GM21423 (cell line): ENCODE measurements around the gene SLC12A7.

Experiments
- ATAC-seq: cut with Tn5 transposase; IDR thresholded peaks from one replicate; pipeline ENCODE4 v1.9.1; 2021; ENCODE audit warnings: mild to moderate bottlenecking, moderate library complexity; ENCODE audit not compliant: unreplicated experiment

SLC12A7 gene

GRCh38 chr5:1141834-1142233 is 30.0 kb upstream of the SLC12A7 start:
- no peak for ATAC-seq

- ATAC-seq: no peak
Observed at GRCh38 chr5:1140818-1141189, 28.9 kb upstream of the SLC12A7 start.

- peak; percentile 78 for ATAC-seq
Observed at GRCh38 chr5:1140171-1140817, 28.4 kb upstream of the SLC12A7 start.

GRCh38 chr5:1139331-1140170 is 27.7 kb upstream of the SLC12A7 start:
- ATAC-seq: no peak

GRCh38 chr5:1138445-1139245 is 26.8 kb upstream of the SLC12A7 start:
- ATAC-seq: no peak

- no peak for ATAC-seq
Observed at GRCh38 chr5:1137567-1138444, 25.9 kb upstream of the SLC12A7 start.

- no peak for ATAC-seq
Observed at GRCh38 chr5:1136814-1137213, 25.0 kb upstream of the SLC12A7 start.

GRCh38 chr5:1135696-1136525 is 24.0 kb upstream of the SLC12A7 start:
- ATAC-seq: no peak

- ATAC-seq: peak; percentile 67
Observed at GRCh38 chr5:1134478-1134877, 22.6 kb upstream of the SLC12A7 start.

GRCh38 chr5:1133510-1134201 is 21.8 kb upstream of the SLC12A7 start:
- ATAC-seq: peak; percentile 49

- ATAC-seq: no peak
Observed at GRCh38 chr5:1133108-1133507, 21.2 kb upstream of the SLC12A7 start.

- ATAC-seq: no peak
Observed at GRCh38 chr5:1132570-1132969, 20.7 kb upstream of the SLC12A7 start.

- no peak for ATAC-seq
Observed at GRCh38 chr5:1131726-1132125, 19.9 kb upstream of the SLC12A7 start.

- no peak for ATAC-seq
Observed at GRCh38 chr5:1131191-1131621, 19.3 kb upstream of the SLC12A7 start.

- no peak for ATAC-seq
Observed at GRCh38 chr5:1130218-1130946, 18.5 kb upstream of the SLC12A7 start.

- ATAC-seq: no peak
Observed at GRCh38 chr5:1129711-1130055, 17.8 kb upstream of the SLC12A7 start.

- no peak for ATAC-seq
Observed at GRCh38 chr5:1128977-1129710, 17.3 kb upstream of the SLC12A7 start.
